GM20000 (cell line): Measurements from ENCODE around the gene FAM171A1.
A peak's percentile ranks its signal among the peaks of the same experiment; 100 is the strongest.

Experiments
- DNase-seq: peaks from one replicate; pipeline ENCODE4 v3.0.0; 2012; ENCODE audit warnings: low spot score
- TF ChIP-seq, protein P1 (sequence below): IDR thresholded peaks from 2 replicates; pipeline ENCODE4 v1.5.1; 2012; ENCODE audit warnings: mild to moderate bottlenecking, control low read depth; ENCODE audit errors: extremely low read depth, missing control alignments

Gene FAM171A1

DNA sequence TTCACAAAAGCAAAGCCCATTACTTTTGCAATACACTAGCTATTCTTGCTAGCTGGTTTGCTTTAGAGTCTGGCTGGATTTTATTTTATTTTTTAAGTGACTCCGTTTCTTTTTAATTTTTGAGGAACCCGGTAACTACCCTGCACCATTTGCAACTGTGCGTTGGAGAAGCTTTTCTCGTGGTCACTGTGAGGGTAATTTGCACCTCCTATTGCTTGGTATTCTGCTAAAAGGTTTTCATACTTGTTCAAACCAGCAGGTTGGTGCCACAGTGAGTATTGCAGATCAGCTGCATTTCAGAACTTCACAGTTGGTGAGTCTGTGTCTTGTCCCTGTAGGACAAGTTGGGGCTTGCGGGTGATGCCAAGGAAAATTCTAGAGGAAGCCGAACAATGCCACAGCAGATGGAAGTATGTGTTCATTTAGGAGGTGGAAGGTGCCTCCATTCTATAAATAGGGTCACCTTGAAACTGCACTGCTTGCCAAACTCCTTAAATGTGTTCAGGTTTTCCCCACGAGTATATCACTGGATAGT is 198.7 kb downstream of the FAM171A1 start:
- TF ChIP-seq, protein P1, sequence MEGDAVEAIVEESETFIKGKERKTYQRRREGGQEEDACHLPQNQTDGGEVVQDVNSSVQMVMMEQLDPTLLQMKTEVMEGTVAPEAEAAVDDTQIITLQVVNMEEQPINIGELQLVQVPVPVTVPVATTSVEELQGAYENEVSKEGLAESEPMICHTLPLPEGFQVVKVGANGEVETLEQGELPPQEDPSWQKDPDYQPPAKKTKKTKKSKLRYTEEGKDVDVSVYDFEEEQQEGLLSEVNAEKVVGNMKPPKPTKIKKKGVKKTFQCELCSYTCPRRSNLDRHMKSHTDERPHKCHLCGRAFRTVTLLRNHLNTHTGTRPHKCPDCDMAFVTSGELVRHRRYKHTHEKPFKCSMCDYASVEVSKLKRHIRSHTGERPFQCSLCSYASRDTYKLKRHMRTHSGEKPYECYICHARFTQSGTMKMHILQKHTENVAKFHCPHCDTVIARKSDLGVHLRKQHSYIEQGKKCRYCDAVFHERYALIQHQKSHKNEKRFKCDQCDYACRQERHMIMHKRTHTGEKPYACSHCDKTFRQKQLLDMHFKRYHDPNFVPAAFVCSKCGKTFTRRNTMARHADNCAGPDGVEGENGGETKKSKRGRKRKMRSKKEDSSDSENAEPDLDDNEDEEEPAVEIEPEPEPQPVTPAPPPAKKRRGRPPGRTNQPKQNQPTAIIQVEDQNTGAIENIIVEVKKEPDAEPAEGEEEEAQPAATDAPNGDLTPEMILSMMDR = no peak
- DNase-seq = no peak

DNA sequence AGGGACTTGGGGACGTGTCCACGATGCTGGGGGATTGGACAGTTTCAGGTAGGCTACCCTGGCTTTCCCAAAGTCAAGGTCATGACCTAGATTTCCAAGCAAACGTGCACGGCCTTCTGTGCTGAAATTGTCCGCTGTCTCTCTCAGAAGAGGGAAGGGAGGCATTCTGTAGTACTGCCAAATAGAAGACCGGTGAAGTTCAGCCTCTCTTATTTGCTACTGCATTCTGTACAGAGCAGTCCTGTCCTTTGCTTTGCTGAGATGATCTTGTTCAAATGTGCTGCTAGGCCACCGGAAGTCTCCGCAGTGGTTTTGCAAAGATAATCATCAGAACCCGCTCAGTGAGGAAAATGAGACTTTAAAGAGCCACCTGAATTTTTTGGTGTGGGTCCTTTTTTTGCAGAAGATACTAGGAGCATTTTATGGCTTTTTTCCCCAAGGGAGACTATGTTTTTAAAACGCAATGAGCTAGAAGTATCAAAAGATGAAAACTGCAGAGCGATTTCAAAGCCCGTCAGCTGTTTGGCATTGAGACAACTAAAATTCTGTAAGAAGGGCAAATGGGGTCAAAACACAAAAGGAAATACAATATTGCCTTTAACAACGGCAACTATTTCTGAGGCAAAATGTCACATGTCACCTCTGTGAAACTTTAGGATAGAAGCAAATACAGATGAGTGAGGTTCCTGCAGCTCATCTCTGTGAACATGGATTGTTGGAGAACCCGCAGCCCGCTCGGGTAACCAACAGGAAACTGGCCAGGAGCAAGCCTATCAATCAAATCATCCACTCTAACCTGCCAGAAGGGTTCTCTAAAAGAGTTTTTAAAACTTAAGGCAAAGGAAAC is 201.3 kb downstream of the FAM171A1 start:
- TF ChIP-seq, protein P1 = no peak

DNA sequence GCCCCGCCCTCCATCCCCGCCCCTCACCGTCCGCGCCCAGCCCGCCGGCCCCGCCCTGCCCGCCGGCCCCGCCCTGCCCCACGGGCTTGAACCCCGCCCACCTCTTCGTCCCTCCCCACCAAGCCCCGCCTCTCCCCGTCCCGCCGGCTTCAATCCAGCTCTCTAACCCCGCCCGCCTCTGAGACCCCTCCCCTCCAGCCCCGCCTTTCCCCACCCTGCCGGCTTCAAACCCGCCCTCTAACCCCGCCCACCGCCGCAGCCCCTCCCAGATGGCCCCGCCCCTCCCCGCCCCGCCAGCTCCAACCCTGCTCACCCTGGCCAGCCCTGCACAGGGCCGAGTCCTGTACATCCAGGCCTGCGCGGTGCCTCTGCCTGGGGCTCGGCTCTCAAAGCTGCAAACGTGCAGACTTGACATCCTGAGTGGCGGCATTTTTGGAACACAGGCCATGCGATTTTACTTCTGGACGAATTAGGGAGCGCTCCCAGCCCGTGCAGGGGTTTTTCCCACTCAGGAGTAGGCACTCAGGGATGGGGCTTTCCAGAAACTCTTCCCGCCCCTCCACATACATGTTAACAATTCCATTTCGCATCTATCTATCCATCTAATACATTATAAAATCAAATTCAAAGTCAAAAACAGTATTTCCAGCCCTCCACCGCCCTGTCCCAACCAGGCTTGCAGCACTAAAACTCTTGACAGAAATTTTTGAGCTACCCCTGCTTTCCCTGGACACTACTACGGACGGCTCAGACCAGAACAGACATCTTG is 202.1 kb downstream of the FAM171A1 start:
- DNase-seq = peak; percentile 99

More for the DNA sequence above, 201.3 kb downstream of the FAM171A1 start:
- no peak for DNase-seq

DNA sequence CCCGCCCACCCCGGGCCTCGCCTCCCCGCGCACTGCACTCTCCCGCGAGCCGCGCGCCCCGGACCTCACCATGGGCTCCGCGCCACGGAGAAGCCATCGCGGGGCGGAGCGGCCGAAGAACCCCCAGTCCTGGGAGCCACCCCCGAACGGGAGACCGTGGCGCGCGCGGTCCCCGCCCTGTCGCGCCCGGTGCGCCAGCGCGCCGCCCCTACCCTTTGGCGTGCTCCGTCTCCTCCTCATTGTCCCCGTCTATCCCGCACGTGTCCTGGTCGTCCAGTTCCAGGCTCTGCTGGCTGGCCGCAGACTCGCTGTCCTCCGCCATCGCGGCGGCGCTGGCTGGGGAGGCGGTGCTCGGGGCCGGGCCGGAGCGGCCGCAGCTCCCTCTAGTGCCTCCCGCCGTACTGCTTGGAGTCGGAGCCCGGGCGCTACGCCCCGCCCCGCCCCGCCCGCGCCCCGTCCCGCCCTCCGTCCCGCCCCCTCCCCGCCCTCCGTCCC is 202.8 kb downstream of the FAM171A1 start, which contains the start of gene NMT2:
Gene NMT2, minus strand, starts transcription at position 403 of the 495 bp plus-strand sequence. Its CDS starts 81 bp downstream, at position 322.
- no peak for DNase-seq
- TF ChIP-seq, protein P1 = no peak

More for the DNA sequence above, 202.1 kb downstream of the FAM171A1 start:
- TF ChIP-seq, protein P1 = no peak

DNA sequence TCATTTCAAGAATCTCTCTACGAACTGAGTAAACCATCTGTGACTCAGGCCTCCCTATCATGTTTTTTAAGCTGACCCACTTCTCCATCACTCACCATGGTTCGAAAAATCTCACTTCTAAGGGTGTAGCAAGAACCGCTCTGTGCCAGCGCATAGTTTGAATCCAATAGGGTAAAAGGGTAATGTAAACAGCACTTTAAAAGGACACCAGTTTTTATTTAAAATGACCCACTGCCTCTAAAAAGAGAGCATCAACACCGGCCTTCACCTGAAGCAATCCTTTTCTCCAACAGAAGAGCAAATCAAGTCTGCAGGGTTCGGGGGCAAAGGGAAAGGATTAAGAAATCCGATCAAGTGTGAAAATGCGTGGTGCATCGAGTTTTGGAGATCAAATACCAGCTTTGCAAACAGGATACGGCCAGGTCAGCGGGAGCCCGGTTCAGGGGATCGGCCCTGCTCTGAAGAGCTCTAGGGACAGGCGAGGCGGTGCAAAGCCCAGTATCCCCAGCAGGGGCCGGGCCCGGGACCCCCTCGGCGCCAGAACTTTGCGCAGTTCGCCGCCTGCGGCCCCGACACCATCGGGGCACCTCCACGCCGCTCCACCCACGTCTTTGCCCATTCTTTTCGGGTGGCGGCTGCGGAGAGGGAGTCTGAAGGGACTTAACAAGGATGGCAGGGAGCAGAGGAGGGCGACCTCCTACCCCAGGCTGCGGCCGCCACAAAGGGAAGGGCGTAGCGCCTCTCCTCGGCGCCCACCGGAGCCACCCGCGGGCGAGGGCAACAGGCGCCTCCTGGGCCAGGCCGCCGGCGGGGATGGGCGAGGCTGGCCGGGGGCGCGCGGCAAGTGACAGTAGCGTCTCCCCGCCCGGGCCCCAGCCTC is 203.4 kb downstream of the FAM171A1 start:
- TF ChIP-seq, protein P1 = peak; percentile 6
- DNase-seq = peak; percentile 58

GRCh38 chr10:15166325-15166724 is 204.8 kb downstream of the FAM171A1 start:
- TF ChIP-seq, protein P1 = no peak
- DNase-seq = no peak
